Epithelial cell of proximal tubule (primary cell): Measurements from ENCODE around the gene NBAS. TPM values are rescaled to one million over a fixed set of nuclear protein-coding genes. Genes with fewer than 3 reads are reported as not detected.
"Not testable (repeated sequence)": the region's sequence is repeated elsewhere in the genome, so short reads cannot be mapped to it uniquely, and the experiment has no call there.

ENCODE experiments used
- DNase-seq: peaks from one replicate; pipeline ENCODE4 v3.0.0-alpha.2; 2011; ENCODE audit warnings: low read depth
- H3K4me3 ChIP-seq: 2 replicates; pipeline ENCODE4 v1.5.1; 2011; ENCODE audit warnings: low read depth, mild to moderate bottlenecking, low read length
- total RNA-seq: library from RNA; depleted of rRNA; stranded (reverse); fragments of >200 nt; gene quantifications from 2 replicates; pipeline ENCODE4 v1.2.3, GENCODE V29; 2015
- TF ChIP-seq, protein P1 (sequence below): conservative IDR thresholded peaks from 2 replicates; pipeline ENCODE4 v1.5.1; 2012; ENCODE audit warnings: low read depth, mild to moderate bottlenecking, low read length

The NBAS gene
- total RNA-seq, 1 donor from 2014 or later, result 48.4 TPM

DNA sequence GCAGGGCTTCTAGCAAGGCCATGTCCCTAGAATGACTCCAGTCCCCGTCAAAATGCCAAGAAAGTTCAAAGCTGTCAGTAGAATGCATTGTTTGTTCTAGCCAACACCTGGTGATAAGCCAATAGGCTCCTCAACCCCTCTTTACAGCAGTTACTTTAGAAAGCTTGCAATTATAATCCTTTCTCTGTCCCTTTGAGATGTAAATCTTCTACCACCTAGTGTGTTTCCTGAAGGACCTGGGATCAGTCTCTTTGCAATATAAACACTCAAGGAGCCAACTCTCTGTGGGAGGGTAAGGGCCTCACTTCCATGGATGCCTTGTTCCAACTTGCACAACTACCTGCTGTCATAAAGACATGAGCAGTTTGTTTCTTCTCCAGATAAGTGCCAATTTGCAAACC lies 301.8 kb downstream of the NBAS start:
- no peak overlapping the region for H3K4me3 ChIP-seq
- DNase-seq, result no peak
- TF ChIP-seq, protein P1, sequence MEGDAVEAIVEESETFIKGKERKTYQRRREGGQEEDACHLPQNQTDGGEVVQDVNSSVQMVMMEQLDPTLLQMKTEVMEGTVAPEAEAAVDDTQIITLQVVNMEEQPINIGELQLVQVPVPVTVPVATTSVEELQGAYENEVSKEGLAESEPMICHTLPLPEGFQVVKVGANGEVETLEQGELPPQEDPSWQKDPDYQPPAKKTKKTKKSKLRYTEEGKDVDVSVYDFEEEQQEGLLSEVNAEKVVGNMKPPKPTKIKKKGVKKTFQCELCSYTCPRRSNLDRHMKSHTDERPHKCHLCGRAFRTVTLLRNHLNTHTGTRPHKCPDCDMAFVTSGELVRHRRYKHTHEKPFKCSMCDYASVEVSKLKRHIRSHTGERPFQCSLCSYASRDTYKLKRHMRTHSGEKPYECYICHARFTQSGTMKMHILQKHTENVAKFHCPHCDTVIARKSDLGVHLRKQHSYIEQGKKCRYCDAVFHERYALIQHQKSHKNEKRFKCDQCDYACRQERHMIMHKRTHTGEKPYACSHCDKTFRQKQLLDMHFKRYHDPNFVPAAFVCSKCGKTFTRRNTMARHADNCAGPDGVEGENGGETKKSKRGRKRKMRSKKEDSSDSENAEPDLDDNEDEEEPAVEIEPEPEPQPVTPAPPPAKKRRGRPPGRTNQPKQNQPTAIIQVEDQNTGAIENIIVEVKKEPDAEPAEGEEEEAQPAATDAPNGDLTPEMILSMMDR, result no peak

DNA sequence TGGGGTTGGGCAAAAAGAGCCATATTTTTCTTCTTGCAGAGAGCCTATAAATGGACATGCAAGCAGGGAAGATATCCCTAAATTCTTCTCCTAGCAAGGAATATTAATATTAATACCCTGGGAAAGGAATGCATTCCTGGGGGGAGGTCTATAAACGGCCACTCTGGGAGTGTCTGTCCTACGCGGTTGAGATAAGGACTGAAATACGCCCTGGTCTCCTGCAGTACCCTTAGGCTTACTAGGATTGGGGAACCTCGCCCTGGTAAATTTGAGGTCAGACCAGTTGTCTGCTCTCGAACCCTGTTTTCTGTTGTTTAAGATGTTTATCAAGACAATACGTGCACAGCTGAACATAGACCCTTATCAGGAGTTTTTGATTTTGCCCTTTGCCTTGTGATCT lies 302.7 kb downstream of the NBAS start:
- not testable (repeated sequence) for H3K4me3 ChIP-seq, DNase-seq

DNA sequence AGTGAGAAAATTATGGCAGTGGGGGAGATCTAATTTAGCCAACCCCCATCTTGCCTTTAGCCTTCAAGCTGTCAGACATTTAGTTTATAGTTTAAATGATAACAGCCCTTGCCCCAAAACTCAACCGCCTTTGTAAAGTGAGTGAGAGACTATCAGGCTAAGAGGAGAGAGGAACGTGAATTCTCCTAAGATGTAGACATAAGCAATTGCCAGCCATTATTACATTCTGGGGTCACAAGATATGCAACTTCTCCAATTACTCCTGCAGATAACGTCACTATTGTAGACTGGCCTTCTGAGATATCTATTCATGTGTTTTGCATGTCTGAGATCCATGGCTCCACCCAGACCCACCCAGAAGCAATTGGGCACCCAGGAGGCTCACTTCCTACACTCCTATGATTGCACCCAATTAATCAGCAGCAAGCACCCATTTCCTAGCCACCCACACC lies 307.3 kb downstream of the NBAS start:
- no peak overlapping the region for H3K4me3 ChIP-seq
- TF ChIP-seq, protein P1, result no peak
- no peak for DNase-seq

DNA sequence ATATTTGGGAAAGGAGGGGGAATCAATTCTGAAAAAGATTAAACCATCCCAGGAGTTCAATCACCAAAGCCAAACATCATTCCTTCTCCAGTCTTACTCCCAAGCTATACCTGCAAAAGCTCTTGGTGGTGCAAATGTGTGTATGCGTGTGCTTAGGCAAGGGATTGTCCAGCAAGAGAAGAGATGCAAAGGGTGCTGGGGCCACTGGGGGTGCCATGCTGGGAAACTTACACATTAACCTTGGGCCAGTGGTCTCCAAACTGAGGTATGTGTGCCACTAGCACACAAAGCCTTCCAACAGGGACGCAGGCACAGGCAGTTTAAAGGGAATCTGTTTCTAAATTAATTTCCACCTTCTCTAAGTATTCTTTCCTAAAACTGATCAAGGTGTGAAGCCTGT lies 307.9 kb downstream of the NBAS start:
- TF ChIP-seq, protein P1, result no peak
- H3K4me3 ChIP-seq, result no peak overlapping the region
- no peak for DNase-seq

DNA sequence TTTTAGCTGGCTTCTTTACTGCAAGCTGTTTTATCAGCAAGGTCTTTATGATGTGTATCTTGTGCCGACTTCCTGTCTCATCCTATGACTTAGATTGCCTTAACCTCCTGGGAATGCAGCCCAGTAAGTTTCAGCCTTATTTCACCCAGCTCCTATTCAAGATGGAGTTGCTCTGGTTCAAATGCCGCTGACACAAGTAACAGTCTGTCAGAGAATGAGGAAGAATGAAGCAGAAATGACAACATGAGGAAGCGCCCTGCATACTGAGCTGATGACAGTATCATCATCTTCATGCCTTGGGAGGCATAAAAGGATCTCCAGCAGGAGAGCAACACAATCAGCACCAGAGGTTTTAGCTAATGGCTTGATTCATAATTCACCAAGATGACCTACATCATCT lies 309.4 kb downstream of the NBAS start:
- DNase-seq, result no peak

DNA sequence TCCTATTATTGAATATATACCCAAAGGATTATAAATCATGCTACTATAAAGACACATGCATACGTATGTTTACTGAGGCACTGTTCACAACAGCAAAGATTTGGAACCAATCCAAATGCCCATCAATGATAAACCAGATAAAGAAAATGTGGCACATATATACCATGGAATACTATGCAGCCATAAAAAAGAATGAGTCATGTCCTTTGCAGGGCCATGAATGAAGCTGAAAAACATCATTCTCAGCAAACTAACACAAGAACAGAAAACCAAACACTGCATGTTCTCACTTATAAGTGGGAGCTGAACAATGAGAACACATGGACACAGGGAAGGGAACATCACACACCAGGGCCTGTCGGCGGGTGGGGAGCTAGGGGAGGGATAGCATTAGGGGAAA lies 310.2 kb downstream of the NBAS start:
- not testable (repeated sequence) for DNase-seq, H3K4me3 ChIP-seq

More for the DNA sequence above, 309.4 kb downstream of the NBAS start:
- H3K4me3 ChIP-seq, result no peak overlapping the region
- TF ChIP-seq, protein P1, result no peak

DNA sequence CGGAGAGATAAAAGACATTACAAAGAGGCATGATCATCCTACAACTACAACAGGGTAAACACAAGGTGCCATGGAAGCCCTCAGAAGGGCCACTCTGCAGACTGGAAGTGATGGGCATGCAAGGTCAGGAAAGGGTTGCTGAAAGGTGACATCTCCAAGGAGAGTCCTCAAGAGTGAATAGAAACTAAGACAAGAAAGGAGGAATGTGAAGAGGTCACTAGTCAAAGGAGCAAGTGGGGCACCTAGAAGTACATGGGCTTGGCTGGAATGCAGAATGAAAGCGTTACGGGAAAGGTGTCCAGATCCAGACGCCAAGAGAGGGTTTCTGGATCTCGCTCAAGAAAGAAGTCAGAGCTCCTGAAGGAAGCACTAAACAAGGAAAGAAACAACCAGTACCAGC lies 314.3 kb downstream of the NBAS start:
- TF ChIP-seq, protein P1, result no peak

DNA sequence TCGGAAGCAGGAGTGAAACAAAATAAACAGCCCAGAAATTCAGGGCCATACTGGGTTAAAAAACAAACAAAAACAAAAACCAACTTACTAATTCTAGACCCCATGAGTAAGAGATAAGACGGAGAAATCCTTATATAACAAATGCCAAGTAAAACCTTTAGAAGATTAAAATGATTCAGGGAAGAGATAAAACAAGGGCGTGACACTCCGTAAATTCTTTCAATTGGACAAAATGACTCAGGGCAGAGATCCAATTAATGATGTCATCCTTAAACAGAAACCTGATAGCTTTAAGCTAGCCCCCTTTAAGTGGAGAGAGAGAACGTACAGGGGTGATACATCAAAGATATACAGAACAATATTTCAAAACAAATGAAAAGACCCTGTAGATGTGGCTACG lies 317.4 kb downstream of the NBAS start:
- no peak for DNase-seq
- TF ChIP-seq, protein P1, result no peak
- H3K4me3 ChIP-seq, result no peak overlapping the region

More for the DNA sequence above, 314.3 kb downstream of the NBAS start:
- no peak overlapping the region for H3K4me3 ChIP-seq
- no peak for DNase-seq
